Activated CD8-positive, alpha-beta T cell treated with anti-CD3 and anti-CD28 coated beads, Interleukin-2, amount 10 ng/mL, durations not matched to agents 7 days and 5 days (primary cell): Measurements from ENCODE around the gene TBXAS1. TPM values are rescaled to one million over a fixed set of nuclear protein-coding genes. Genes with fewer than 3 reads are reported as not detected.
A peak's percentile ranks its signal among the peaks of the same experiment; 100 is the strongest.

Experiments used
- ATAC-seq: fragments of 150-1000 bp; cut with Tn5 transposase; one replicate; pipeline ENCODE4 v1.10.0; 2021; ENCODE audit warnings: moderate library complexity
- CTCF ChIA-PET: fragments of 350-600 bp; sonication (Branson Sonifier 250); formaldehyde crosslinking; loops from one replicate; lab custom pipeline; 2021; ENCODE audit warnings: antibody characterized with exemption; lab: Charles Lee
- POLR2A ChIA-PET: fragments of 350-600 bp; sonication (Branson Sonifier 250); formaldehyde crosslinking; loops from one replicate; lab custom pipeline; 2021; ENCODE audit warnings: antibody characterized with exemption; lab: Charles Lee
- DNase-seq: peaks from one replicate; pipeline ENCODE4 v3.0.0-alpha.2; 2020
- H3K27ac Mint-ChIP-seq: one replicate; pipeline ENCODE4 v1.8.0; 2021; ENCODE audit warnings: mild to moderate bottlenecking, mixed read lengths
- H3K27me3 Mint-ChIP-seq: one replicate; pipeline ENCODE4 v1.8.0; 2021; ENCODE audit warnings: low read depth, mixed read lengths
- H3K36me3 Mint-ChIP-seq: one replicate; pipeline ENCODE4 v1.8.0; 2021; ENCODE audit warnings: low read depth, mixed read lengths
- H3K4me1 Mint-ChIP-seq: one replicate; pipeline ENCODE4 v1.8.0; 2021; ENCODE audit warnings: low read depth, mixed read lengths
- H3K4me3 Mint-ChIP-seq: one replicate; pipeline ENCODE4 v1.8.0; 2021; ENCODE audit warnings: mild to moderate bottlenecking, mixed read lengths
- H3K9me3 Mint-ChIP-seq: one replicate; pipeline ENCODE4 v1.8.0; 2022; ENCODE audit warnings: mixed read lengths; ENCODE audit not compliant: insufficient read depth
- total RNA-seq, 2 experiments: library from RNA; stranded (reverse); gene quantifications; one replicate each; pipeline ENCODE4 v1.2.3, GENCODE V29; 2021

TBXAS1 gene
- total RNA-seq, 2 experiments from 2014 or later = 1.6 to 2.0 TPM

GRCh38 chr7:140055833-140056232 is 226.8 kb downstream of the TBXAS1 start:
- CTCF ChIA-PET = no interaction called here
- DNase-seq (no peak), ATAC-seq (no peak)
- no peak overlapping the region for H3K4me3 Mint-ChIP-seq
- H3K9me3 Mint-ChIP-seq = no peaks in the 10 kb centered on the region
- POLR2A ChIA-PET = interaction anchor here (1.5 kb wide), 1 partner anchor 15 kb away, joined by 3 read pairs; no protein-coding TSS in a partner anchor
- peaks cover 70% of the 10 kb centered on the region for H3K36me3 Mint-ChIP-seq
- H3K27me3 Mint-ChIP-seq = no peaks in the 10 kb centered on the region
- H3K4me1 Mint-ChIP-seq = peaks cover 69% of the 10 kb centered on the region
- no peak overlapping the region for H3K27ac Mint-ChIP-seq

- H3K27ac Mint-ChIP-seq = no peak overlapping the region
- no peak for ATAC-seq
- no peaks in the 10 kb centered on the region for H3K9me3 Mint-ChIP-seq
- peaks cover 75% of the 10 kb centered on the region for H3K36me3 Mint-ChIP-seq
- ChIA-PET CTCF (interaction anchor here (1.0 to 1.2 kb wide), 2 partner anchors 11 to 202 kb away, joined by 3 read pairs; no protein-coding TSS in a partner anchor), POLR2A (interaction anchor here (0.5 to 1.5 kb wide), 5 partner anchors 8 to 411 kb away, joined by 3 to 4 read pairs (median 3); no protein-coding TSS in a partner anchor)
- peaks cover 76% of the 10 kb centered on the region for H3K4me1 Mint-ChIP-seq
- H3K27me3 Mint-ChIP-seq = no peaks in the 10 kb centered on the region
- H3K4me3 Mint-ChIP-seq = no peak overlapping the region
- DNase-seq = no peak
Observed at GRCh38 chr7:140056431-140057142, 227.5 kb downstream of the TBXAS1 start.

DNA sequence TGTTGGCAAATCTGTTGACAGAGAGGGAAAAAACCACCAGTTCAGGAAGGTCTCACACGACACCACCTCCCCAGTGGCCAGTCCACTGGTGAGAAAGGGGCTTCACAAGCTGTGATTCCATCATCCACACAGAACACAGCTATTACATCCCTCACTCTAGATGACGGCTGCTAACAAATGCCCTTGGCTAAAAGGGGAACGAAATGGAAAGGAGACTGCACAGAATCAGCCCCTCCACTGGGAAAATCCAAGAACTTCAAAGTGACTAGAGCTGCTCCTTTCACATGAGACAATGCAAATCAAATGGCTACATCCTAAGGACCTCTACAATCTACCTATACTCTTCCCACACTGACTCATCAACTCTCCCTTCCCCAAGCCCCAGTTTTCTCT is 228.1 kb downstream of the TBXAS1 start:
- H3K4me3 Mint-ChIP-seq = no peak overlapping the region
- H3K27ac Mint-ChIP-seq = no peak overlapping the region
- H3K27me3 Mint-ChIP-seq = no peaks in the 10 kb centered on the region
- peaks cover 73% of the 10 kb centered on the region for H3K36me3 Mint-ChIP-seq
- ChIA-PET POLR2A (interaction anchor here (0.5 to 1.2 kb wide), 4 partner anchors 9 to 411 kb away, joined by 3 to 4 read pairs (median 3); no protein-coding TSS in a partner anchor), CTCF (interaction anchor here (1.0 to 1.2 kb wide), 2 partner anchors 11 to 203 kb away, joined by 3 read pairs; no protein-coding TSS in a partner anchor)
- no peak for DNase-seq
- H3K9me3 Mint-ChIP-seq = no peaks in the 10 kb centered on the region
- peaks cover 77% of the 10 kb centered on the region for H3K4me1 Mint-ChIP-seq
- no peak for ATAC-seq

- H3K9me3 Mint-ChIP-seq = no peaks in the 10 kb centered on the region
- peaks cover 81% of the 10 kb centered on the region for H3K4me1 Mint-ChIP-seq
- ChIA-PET CTCF (no interaction called here), POLR2A (no interaction called here)
- DNase-seq (no peak), ATAC-seq (no peak)
- no peaks in the 10 kb centered on the region for H3K27me3 Mint-ChIP-seq
- H3K36me3 Mint-ChIP-seq = peaks cover 63% of the 10 kb centered on the region
- no peak overlapping the region for H3K4me3 Mint-ChIP-seq
- H3K27ac Mint-ChIP-seq = peak overlapping the region; percentile 12
Observed at GRCh38 chr7:140058517-140058916, 229.5 kb downstream of the TBXAS1 start.

- DNase-seq = no peak
- Mint-ChIP-seq H3K4me3 (no peak overlapping the region), H3K27me3 (no peaks in the 10 kb centered on the region), H3K4me1 (peaks cover 75% of the 10 kb centered on the region), H3K27ac (peak overlapping the region; percentile 31), H3K9me3 (no peaks in the 10 kb centered on the region), H3K36me3 (peaks cover 56% of the 10 kb centered on the region)
- ChIA-PET CTCF (no interaction called here), POLR2A (interaction anchor here (1.0 kb wide), 2 partner anchors 8 to 245 kb away, joined by 3 read pairs; no protein-coding TSS in a partner anchor)
- ATAC-seq = no peak
Observed at GRCh38 chr7:140059273-140060242, 230.5 kb downstream of the TBXAS1 start.

DNA sequence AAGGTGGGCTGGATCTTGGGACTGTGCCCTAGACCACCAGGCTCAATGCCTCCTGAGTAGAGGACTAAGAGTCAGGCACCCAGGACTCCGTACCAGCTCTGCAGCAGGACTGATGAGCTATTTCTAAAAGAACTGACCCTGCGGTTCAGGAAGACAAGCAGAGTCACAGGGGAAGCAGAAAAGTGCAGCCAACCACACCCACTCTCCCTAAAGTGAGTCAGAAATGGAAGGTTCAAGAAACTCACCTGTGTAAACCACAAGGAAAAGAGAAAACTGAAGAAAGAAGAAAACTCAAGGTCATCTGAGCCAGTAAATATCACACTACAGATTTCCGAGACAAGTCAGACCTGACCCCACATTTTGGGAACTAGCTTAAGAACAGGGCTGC is 231.2 kb downstream of the TBXAS1 start:
- DNase-seq (no peak), ATAC-seq (no peak)
- POLR2A ChIA-PET = interaction anchor here (1.0 kb wide), 2 partner anchors 8 to 244 kb away, joined by 3 read pairs; no protein-coding TSS in a partner anchor
- CTCF ChIA-PET = no interaction called here
- Mint-ChIP-seq H3K27me3 (no peaks in the 10 kb centered on the region), H3K36me3 (peaks cover 51% of the 10 kb centered on the region), H3K27ac (peak overlapping the region; percentile 94), H3K4me1 (peaks cover 68% of the 10 kb centered on the region), H3K4me3 (peak overlapping the region; percentile 92), H3K9me3 (no peaks in the 10 kb centered on the region)

DNA sequence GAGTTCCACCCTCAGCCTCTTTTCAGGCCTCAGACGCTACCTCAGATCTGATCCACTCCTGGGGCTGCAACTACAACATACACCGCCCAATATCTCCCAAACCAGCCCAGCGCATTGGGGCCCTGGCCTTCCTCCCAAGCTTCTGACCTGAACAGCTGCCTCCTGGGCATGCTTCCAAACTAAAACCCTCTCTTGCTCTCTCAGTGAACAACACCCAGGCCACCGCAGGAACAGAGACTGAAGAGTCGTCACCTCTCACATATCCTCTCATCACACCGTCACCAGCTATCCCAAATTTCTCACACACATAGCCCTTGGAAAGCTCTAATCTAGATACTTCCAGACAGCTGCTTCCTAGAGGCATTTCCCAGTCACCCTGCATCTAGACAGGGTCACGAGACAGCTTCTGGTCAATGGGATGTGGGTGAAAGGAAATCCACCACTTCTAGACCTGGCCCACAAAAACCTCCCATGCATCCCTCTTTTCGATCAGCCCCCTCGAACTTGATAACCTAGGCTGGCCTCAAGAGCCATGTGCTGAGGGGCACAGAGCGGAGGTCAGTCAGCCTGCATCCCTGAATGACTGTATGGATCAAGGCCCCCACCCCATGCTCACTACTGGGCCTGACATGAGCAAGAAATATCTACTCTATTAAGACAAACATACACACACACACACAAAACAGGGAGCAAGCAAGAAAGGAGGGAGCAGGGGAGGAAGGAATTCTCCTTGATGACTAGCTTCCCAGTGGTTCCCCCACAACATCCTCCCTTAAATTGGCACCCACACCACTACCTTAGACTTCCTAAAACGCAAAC is 231.9 kb downstream of the TBXAS1 start:
- Mint-ChIP-seq H3K4me3 (peak overlapping the region; percentile 92), H3K27ac (peak overlapping the region; percentile 94), H3K27me3 (no peaks in the 10 kb centered on the region), H3K36me3 (peaks cover 46% of the 10 kb centered on the region), H3K9me3 (peaks cover 5% of the 10 kb centered on the region), H3K4me1 (peaks cover 62% of the 10 kb centered on the region)
- DNase-seq = no peak
- ChIA-PET CTCF (no interaction called here), POLR2A (interaction anchor here (1.0 to 1.2 kb wide), 2 partner anchors 116 to 243 kb away, joined by 3 read pairs; partner anchors contain the start of gene KDM7A)
- ATAC-seq = no peak

GRCh38 chr7:140061607-140061930 is 232.5 kb downstream of the TBXAS1 start:
- Mint-ChIP-seq H3K4me3 (peak overlapping the region; percentile 92), H3K27ac (peak overlapping the region; percentile 94), H3K27me3 (no peaks in the 10 kb centered on the region), H3K9me3 (peaks cover 11% of the 10 kb centered on the region), H3K4me1 (peaks cover 58% of the 10 kb centered on the region), H3K36me3 (peaks cover 46% of the 10 kb centered on the region)
- ChIA-PET POLR2A (interaction anchor here (1.2 kb wide), 1 partner anchor 115 kb away, joined by 3 read pairs; the partner anchor contains the start of gene KDM7A), CTCF (no interaction called here)
- DNase-seq (no peak), ATAC-seq (no peak)

GRCh38 chr7:140062118-140062527 is 233.1 kb downstream of the TBXAS1 start:
- H3K27me3 Mint-ChIP-seq = no peaks in the 10 kb centered on the region
- DNase-seq = peak; percentile 60
- H3K4me3 Mint-ChIP-seq = peak overlapping the region; percentile 92
- ChIA-PET CTCF (interaction anchor here (0.6 kb wide), 1 partner anchor 114 kb away, joined by 3 read pairs; no protein-coding TSS in a partner anchor), POLR2A (interaction anchor here (0.8 to 1.6 kb wide), 8 partner anchors 8 to 415 kb away, joined by 3 to 7 read pairs (median 4); partner anchors contain the start of gene KDM7A)
- peaks cover 16% of the 10 kb centered on the region for H3K9me3 Mint-ChIP-seq
- H3K36me3 Mint-ChIP-seq = peaks cover 45% of the 10 kb centered on the region
- peak overlapping the region; percentile 94 for H3K27ac Mint-ChIP-seq
- peak; percentile 45 for ATAC-seq
- H3K4me1 Mint-ChIP-seq = peaks cover 52% of the 10 kb centered on the region

DNA sequence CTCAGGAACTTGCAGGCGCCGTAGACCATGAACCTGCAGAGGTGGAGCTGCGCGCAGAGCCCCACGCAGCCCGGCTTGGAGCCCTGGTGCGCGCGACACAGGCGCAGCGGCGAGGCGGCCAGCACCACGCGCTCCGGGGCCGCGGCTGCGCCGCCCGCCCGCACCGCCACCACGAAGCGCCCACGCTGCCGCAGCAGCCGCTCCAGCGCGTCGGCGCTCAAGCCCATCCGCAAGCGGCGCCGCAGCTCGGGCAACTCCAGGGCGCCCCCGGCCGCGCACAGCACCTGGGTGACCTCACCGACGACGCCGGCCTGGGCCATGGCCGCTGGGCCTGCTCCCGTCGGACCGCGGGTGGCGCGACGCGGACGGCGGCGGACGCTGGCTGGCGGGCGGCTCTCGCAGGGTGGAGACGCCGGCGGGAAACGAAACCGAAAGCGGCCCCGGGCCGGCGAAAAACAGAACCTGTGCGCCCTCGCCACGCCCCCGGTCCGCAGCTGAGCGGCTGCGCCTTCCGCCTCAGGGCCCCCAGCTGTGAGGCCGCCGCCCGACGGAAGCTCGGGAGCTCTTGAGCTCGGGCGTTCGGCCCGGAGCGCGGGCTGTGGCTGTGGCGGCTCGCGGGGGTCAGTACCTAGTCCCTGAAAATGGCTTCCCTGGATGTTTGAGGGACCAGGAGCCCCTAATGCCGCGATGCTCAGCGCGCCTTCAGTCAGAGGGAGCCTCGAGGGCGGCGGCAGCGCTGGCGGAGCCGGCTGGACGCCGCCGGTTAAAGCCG is 233.7 kb downstream of the TBXAS1 start, which contains the start of gene PARP12:
Gene PARP12, minus strand, starts transcription at position 424 of the 772 bp plus-strand sequence. Its CDS starts 104 bp downstream, at position 320.
- Mint-ChIP-seq H3K27me3 (no peaks in the 10 kb centered on the region), H3K4me1 (peaks cover 48% of the 10 kb centered on the region), H3K27ac (peak within 1 kb of the TSS; percentile 94), H3K9me3 (peaks cover 19% of the 10 kb centered on the region), H3K4me3 (peak within 1 kb of the TSS; percentile 92), H3K36me3 (peaks cover 43% of the 10 kb centered on the region)
- ChIA-PET POLR2A (interaction anchor here (0.8 to 1.6 kb wide), 10 partner anchors 9 to 414 kb away, joined by 3 to 9 read pairs (median 4); partner anchors contain the start of gene KDM7A), CTCF (interaction anchor here (0.6 to 1.0 kb wide), 4 partner anchors 113 to 242 kb away, joined by 3 to 5 read pairs (median 4); no protein-coding TSS in a partner anchor)
- ATAC-seq = peak; percentile 92
- peak; percentile 94 for DNase-seq
